Calu3 (cell line): ENCODE results near the gene POFUT1. TPM values are rescaled to one million over a fixed set of nuclear protein-coding genes. Genes with fewer than 3 reads are reported as not detected.

Experiments used
- BruUV-seq: library from RNA; stranded (reverse); fragments of 400-500 nt; replicated peaks from 2 replicates; lab custom pipeline; 2021; lab: Mats Ljungman, UMichigan
- CTCF ChIA-PET: fragments of 300-600 bp; sonication (Branson Sonifier 250); formaldehyde crosslinking; loops from one replicate; lab custom pipeline; 2022; ENCODE audit warnings: antibody characterized with exemption; lab: Charles Lee
- DNase-seq: peaks from one replicate; pipeline ENCODE4 v3.0.0; 2022
- H3K27ac Mint-ChIP-seq: one replicate; pipeline ENCODE4 v1.8.0; 2022; ENCODE audit warnings: mixed read lengths; ENCODE audit not compliant: unreplicated experiment
- H3K27me3 Mint-ChIP-seq: one replicate; pipeline ENCODE4 v1.8.0; 2022; ENCODE audit warnings: mixed read lengths; ENCODE audit not compliant: unreplicated experiment
- H3K36me3 Mint-ChIP-seq: one replicate; pipeline ENCODE4 v1.8.0; 2022; ENCODE audit warnings: mild to moderate bottlenecking, moderate library complexity, mixed read lengths; ENCODE audit not compliant: insufficient read depth, unreplicated experiment
- H3K4me1 Mint-ChIP-seq: one replicate; pipeline ENCODE4 v1.8.0; 2022; ENCODE audit warnings: mild to moderate bottlenecking, low read depth, mixed read lengths; ENCODE audit not compliant: unreplicated experiment
- H3K4me3 Mint-ChIP-seq: one replicate; pipeline ENCODE4 v1.8.0; 2022; ENCODE audit warnings: mild to moderate bottlenecking, low read depth, moderate library complexity, mixed read lengths; ENCODE audit not compliant: unreplicated experiment
- H3K9me3 Mint-ChIP-seq: one replicate; pipeline ENCODE4 v1.8.0; 2022; ENCODE audit warnings: low read depth, mixed read lengths; ENCODE audit not compliant: unreplicated experiment
- intact Hi-C: fragments of 100-400 bp; cut with micrococcal nuclease; formaldehyde crosslinking; loops from one replicate; pipeline ENCODE4 v1.10.0; 2022; ENCODE audit not compliant: unreplicated experiment
- total RNA-seq: library from RNA; stranded (reverse); gene quantifications from 2 replicates; pipeline ENCODE4 v1.2.3, GENCODE V29; 2022
- TF ChIP-seq, protein P1 (sequence below): fragments of 200-600 bp; IDR thresholded peaks from one replicate; pipeline ENCODE4 v1.8.0; 2022; ENCODE audit warnings: antibody characterized with exemption; ENCODE audit not compliant: unreplicated experiment

The POFUT1 gene
- total RNA-seq, 1 experiment from 2014 or later = 87.3 TPM

DNA sequence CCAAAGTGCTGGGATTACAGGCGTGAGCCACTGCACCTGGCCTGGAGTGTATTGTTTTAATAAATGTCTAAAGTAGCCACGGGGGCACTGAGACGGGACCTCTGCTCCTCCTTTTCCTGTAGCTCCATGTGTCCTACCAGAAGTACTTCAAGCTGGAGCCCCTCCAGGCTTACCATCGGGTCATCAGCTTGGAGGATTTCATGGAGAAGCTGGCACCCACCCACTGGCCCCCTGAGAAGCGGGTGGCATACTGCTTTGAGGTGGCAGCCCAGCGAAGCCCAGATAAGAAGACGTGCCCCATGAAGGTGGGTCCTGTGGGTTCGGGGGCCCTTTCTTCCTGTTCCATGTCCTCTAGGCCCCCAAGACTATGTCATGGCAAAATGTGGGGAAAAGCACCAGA is 7.5 kb downstream of the POFUT1 start:
- intact Hi-C loops = no loop called here
- no peaks in the 10 kb centered on the region for H3K9me3 Mint-ChIP-seq
- CTCF ChIA-PET = no interaction called here
- no peak overlapping the region for H3K27ac Mint-ChIP-seq
- no peaks in the 10 kb centered on the region for H3K27me3 Mint-ChIP-seq
- TF ChIP-seq, protein P1, sequence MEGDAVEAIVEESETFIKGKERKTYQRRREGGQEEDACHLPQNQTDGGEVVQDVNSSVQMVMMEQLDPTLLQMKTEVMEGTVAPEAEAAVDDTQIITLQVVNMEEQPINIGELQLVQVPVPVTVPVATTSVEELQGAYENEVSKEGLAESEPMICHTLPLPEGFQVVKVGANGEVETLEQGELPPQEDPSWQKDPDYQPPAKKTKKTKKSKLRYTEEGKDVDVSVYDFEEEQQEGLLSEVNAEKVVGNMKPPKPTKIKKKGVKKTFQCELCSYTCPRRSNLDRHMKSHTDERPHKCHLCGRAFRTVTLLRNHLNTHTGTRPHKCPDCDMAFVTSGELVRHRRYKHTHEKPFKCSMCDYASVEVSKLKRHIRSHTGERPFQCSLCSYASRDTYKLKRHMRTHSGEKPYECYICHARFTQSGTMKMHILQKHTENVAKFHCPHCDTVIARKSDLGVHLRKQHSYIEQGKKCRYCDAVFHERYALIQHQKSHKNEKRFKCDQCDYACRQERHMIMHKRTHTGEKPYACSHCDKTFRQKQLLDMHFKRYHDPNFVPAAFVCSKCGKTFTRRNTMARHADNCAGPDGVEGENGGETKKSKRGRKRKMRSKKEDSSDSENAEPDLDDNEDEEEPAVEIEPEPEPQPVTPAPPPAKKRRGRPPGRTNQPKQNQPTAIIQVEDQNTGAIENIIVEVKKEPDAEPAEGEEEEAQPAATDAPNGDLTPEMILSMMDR = no peak
- no peak overlapping the region for H3K4me3 Mint-ChIP-seq
- no TSS peak for BruUV-seq
- peaks cover 12% of the 10 kb centered on the region for H3K36me3 Mint-ChIP-seq
- DNase-seq = no peak
- peaks cover 10% of the 10 kb centered on the region for H3K4me1 Mint-ChIP-seq

DNA sequence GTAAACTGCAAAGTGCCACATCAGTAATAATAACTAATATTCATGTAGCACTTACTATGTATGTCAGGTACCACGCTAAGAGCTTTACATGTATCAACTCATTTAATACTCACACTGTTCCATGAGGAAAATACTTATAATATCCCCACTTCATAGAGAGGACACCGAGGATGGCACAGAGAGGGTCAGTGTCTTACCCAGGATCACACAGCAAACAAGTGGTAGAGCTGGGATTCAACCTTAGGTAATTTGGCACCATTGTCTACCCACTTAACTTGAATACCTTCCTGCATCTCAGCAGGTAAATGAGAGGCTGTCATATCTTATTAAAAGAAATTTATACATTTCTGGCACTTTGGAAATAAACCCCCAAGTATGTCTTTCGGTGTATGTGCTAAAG is 8.0 kb downstream of the POFUT1 start:
- Mint-ChIP-seq H3K4me3 (no peak overlapping the region), H3K9me3 (no peaks in the 10 kb centered on the region), H3K4me1 (peaks cover 6% of the 10 kb centered on the region), H3K36me3 (peaks cover 10% of the 10 kb centered on the region), H3K27ac (no peak overlapping the region), H3K27me3 (no peaks in the 10 kb centered on the region)
- TF ChIP-seq, protein P1 = no peak
- intact Hi-C loops = no loop called here
- no peak for DNase-seq
- CTCF ChIA-PET = interaction anchor here (0.6 kb wide), 1 partner anchor 41 kb away, joined by 5 read pairs; no protein-coding TSS in a partner anchor
- BruUV-seq = no TSS peak

DNA sequence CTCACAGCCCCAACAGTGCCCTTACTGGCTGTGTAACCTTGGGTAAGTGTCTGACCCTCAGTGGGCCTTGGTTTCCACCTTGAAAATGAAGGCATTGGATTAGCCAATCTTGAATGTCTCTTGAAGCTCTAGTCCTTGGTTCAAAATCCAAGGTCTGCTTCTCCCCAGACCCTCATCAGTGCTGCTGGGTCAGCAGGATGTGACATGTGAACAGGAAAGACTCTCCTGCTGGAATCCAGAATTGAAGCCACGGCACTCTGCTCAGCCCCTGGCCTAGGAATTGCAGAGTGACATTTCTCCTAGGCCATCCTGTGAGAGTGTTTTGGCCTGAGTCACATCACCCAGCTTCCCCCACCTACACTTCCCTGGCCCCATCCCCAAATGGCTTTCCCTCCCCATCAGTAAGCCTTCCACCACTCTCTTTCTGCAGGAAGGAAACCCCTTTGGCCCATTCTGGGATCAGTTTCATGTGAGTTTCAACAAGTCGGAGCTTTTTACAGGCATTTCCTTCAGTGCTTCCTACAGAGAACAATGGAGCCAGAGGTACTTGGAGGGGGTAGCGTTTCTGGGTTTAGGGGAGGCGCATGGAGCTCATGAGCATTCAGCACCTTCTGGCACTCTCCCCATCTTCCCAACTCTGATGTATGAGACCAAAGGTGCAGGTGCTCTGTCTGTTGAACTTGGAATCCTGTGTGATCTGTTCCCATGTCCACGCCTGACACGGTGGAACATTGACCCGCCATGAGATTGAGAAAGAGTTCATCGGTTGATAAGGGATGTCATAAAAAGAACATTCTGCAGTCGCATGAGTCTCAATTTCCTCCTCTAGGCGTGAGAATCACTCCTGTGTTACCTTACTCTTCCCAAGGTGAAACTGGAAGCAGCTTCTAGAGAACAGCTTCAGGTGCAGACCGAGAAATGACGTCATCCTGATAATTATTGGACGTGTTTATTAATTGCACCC is 8.8 kb downstream of the POFUT1 start:
- Mint-ChIP-seq H3K9me3 (no peaks in the 10 kb centered on the region), H3K4me3 (no peak overlapping the region), H3K27ac (no peak overlapping the region), H3K36me3 (peaks cover 7% of the 10 kb centered on the region), H3K27me3 (no peaks in the 10 kb centered on the region), H3K4me1 (peaks cover 5% of the 10 kb centered on the region)
- TF ChIP-seq, protein P1 = no peak
- BruUV-seq = no TSS peak
- CTCF ChIA-PET = interaction anchor here (0.6 kb wide), 2 partner anchors 40 to 404 kb away, joined by 3 to 5 read pairs; no protein-coding TSS in a partner anchor
- DNase-seq = no peak
- intact Hi-C loops = no loop called here

DNA sequence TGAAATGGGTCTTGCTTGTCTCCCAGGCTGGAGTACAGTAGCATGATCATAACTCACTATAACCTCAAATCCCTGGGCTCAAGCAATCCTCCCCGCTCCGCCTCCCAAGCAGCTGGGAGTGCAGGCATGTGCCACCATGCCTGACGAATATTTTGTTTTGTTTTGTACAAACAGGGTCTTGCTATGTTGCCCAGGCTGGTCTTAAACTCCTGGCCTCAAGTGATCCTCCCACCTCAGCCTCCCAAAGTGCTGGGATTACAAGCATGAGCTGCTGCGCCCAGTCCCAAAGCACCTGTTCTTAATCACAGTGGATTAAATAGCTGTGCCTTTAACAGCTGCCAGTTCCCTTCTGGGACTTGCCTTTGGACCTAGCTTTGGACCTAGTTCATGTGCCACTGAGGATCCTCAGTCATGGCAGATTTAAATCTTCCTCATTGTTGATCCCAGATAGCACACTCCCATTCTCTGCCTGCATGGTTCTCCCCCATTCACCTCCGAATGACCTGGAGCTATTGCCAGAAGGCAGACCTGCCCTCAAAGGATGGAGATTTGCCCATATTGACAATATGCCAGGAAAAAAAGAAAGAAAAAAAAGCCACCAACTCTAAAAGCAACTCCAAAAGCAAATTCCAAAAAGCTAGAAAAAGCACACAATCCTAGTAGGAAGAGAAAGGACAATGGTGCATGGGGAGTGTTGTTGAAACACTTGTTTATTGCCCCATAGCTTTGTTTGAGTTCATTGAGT is 10.6 kb downstream of the POFUT1 start:
- peaks cover 7% of the 10 kb centered on the region for H3K36me3 Mint-ChIP-seq
- TF ChIP-seq, protein P1 = no peak
- no peaks in the 10 kb centered on the region for H3K9me3 Mint-ChIP-seq
- H3K4me1 Mint-ChIP-seq = no peaks in the 10 kb centered on the region
- DNase-seq = no peak
- intact Hi-C loops = no loop called here
- H3K27me3 Mint-ChIP-seq = no peaks in the 10 kb centered on the region
- no peak overlapping the region for H3K4me3 Mint-ChIP-seq
- CTCF ChIA-PET = interaction anchor here (0.6 kb wide), 1 partner anchor 715 kb away, joined by 4 read pairs; no protein-coding TSS in a partner anchor
- no peak overlapping the region for H3K27ac Mint-ChIP-seq
- BruUV-seq = no TSS peak
